B cell (primary cell): ENCODE measurements around the gene TCF7L1.

Source experiments
- EZH2 ChIP-seq: IDR thresholded peaks from 2 replicates; pipeline ENCODE4 v1.6.1; 2012; ENCODE audit warnings: borderline replicate concordance, low read depth, mild to moderate bottlenecking, moderate library complexity, low read length; ENCODE audit not compliant: insufficient read depth, poor library complexity, severe bottlenecking
- TF ChIP-seq, protein P1 (sequence below): fragments of 200-600 bp; IDR thresholded peaks from one replicate; pipeline ENCODE4 v1.8.0; 2022; ENCODE audit warnings: antibody characterized with exemption, mild to moderate bottlenecking

GRCh38 chr2:85132397-85132796 is 795 bp upstream of the TCF7L1 start:
- TF ChIP-seq, protein P1, sequence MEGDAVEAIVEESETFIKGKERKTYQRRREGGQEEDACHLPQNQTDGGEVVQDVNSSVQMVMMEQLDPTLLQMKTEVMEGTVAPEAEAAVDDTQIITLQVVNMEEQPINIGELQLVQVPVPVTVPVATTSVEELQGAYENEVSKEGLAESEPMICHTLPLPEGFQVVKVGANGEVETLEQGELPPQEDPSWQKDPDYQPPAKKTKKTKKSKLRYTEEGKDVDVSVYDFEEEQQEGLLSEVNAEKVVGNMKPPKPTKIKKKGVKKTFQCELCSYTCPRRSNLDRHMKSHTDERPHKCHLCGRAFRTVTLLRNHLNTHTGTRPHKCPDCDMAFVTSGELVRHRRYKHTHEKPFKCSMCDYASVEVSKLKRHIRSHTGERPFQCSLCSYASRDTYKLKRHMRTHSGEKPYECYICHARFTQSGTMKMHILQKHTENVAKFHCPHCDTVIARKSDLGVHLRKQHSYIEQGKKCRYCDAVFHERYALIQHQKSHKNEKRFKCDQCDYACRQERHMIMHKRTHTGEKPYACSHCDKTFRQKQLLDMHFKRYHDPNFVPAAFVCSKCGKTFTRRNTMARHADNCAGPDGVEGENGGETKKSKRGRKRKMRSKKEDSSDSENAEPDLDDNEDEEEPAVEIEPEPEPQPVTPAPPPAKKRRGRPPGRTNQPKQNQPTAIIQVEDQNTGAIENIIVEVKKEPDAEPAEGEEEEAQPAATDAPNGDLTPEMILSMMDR = no peak
- no peak for TF ChIP-seq EZH2
